ENCODE data around the gene GH1. TPM values are rescaled to one million over a fixed set of nuclear protein-coding genes. Genes with fewer than 3 reads are reported as not detected.
"Not testable (repeated sequence)": the region's sequence is repeated elsewhere in the genome, so short reads cannot be mapped to it uniquely, and the experiment has no call there.

GH1 gene
- total and polyA plus RNA-seq, 3 experiments from 2014 or later: not detected

DNA sequence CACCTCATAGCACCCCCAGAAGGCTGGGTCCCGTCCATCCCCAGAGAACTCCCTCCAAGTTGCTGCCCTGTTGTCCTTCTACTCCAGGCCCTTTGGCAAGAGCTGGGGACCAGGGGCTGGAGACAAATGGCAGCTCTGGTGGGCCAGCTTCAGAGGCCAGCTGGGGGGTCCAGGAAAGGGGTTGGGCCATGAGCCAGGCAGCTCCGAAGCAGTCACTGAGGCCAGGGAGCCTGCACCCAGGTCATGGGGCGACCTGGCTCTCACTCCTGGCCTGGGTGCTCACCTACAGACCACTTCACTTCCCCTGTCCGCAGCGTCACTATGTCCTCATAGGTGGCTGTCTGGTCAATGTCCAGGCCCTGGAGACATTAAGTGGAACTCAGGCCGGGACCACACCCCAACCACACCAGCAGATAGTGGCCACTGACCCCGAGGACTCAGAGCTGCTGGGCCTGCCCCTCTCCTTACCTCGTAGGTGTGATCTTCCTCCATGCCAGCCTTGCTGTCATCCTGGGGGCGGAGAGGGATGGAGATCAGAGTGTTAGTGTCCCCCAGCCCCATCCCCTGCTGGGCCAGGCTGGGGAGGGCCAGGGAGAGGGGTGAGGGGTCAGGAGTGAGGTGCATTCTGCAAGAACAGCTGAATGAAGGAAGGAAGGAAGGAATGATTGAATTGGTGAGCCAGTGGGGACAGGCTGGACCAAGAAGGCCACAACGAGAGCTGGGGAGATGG lies 10.5 kb upstream of the GH1 start:
- Histone ChIP-seq H3K36me3 (ENCODE audit: insufficient read depth, low read length) (no peaks in the 10 kb centered on the region), H3K4me3 (ENCODE audit: low read length) (no peak overlapping the region), H3K27ac (ENCODE audit: low read depth, low read length) (no peak overlapping the region), H3K27me3 (ENCODE audit: insufficient read depth, low read length, poor library complexity, severe bottlenecking) (no peaks in the 10 kb centered on the region), H3K4me1 (ENCODE audit: insufficient read depth, low read length) (peaks cover 24% of the 10 kb centered on the region), H3K9me3 (ENCODE audit: low read length) (no peaks in the 10 kb centered on the region)
- peaks cover 0 to 10% (median 0%) of the 10 kb centered on the region in 3 donors for H3K36me3 Mint-ChIP-seq
- H3K27me3 Mint-ChIP-seq: no peaks in the 10 kb centered on the region
- peak overlapping the region in 3 of 7 donors; percentile 1 to 57 (median 18) for H3K4me3 Mint-ChIP-seq
- POLR2A ChIA-PET: no interaction called here
- CTCF ChIA-PET: interaction anchor here (0.9 to 5.2 kb wide), 7 partner anchors 8 to 100 kb away, joined by 3 to 27 read pairs (median 4); partner anchors contain the start of gene GH1
- no peaks in the 10 kb centered on the region for H3K9me3 Mint-ChIP-seq
- peak in 1 of 5 donors; percentile 19 for DNase-seq
- peak overlapping the region in 1 of 8 donors; percentile 63 for H3K27ac Mint-ChIP-seq
- peaks cover 20 to 30% (median 23%) of the 10 kb centered on the region in 3 donors for H3K4me1 Mint-ChIP-seq

DNA sequence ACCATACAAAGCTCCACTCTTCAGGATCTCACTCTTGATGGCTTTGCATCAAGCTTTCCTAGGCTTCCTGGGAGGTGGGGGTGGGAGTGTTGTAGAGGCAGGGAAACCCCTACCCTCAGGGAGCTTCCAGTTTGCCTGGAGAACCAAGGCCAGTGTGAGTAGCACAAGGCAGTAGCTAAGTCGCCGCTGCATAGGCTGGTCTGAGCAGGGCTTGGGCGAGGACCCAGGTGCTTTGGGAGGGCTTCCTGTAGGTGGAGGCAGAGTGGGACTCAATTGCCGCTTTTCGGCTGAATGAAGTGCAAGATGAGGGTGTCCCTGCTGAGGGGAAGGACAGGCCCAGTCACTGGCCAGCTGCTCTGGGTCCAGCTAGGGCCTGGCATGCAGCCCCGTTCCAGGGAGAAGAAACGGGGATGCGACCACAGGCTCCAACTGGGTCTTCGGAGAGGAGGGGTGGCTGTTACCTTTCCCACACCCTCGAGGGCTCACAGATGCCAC lies 9.6 kb upstream of the GH1 start:
- H3K4me1 Mint-ChIP-seq: peaks cover 19 to 28% (median 23%) of the 10 kb centered on the region in 3 donors
- no peaks in the 10 kb centered on the region for H3K9me3 ChIP-seq (ENCODE audit: low read length)
- H3K27ac ChIP-seq (ENCODE audit: low read depth, low read length): no peak overlapping the region
- ChIA-PET POLR2A (no interaction called here), CTCF (interaction anchor here (1.4 to 5.2 kb wide), 5 partner anchors 9 to 97 kb away, joined by 3 to 27 read pairs (median 12); partner anchors contain the start of gene GH1)
- peaks cover 24% of the 10 kb centered on the region for H3K4me1 ChIP-seq (ENCODE audit: insufficient read depth, low read length)
- no peak overlapping the region for H3K27ac Mint-ChIP-seq
- H3K4me3 ChIP-seq (ENCODE audit: low read length): no peak overlapping the region
- peak in 1 of 5 donors; percentile 38 for DNase-seq
- H3K27me3 ChIP-seq (ENCODE audit: insufficient read depth, low read length, poor library complexity, severe bottlenecking): no peaks in the 10 kb centered on the region
- H3K4me3 Mint-ChIP-seq: peak overlapping the region in 1 of 7 donors; percentile 40
- no peaks in the 10 kb centered on the region for H3K36me3 ChIP-seq (ENCODE audit: insufficient read depth, low read length)
- H3K27me3 Mint-ChIP-seq: no peaks in the 10 kb centered on the region
- no peaks in the 10 kb centered on the region for H3K9me3 Mint-ChIP-seq
- peaks cover 0 to 10% (median 0%) of the 10 kb centered on the region in 3 donors for H3K36me3 Mint-ChIP-seq

DNA sequence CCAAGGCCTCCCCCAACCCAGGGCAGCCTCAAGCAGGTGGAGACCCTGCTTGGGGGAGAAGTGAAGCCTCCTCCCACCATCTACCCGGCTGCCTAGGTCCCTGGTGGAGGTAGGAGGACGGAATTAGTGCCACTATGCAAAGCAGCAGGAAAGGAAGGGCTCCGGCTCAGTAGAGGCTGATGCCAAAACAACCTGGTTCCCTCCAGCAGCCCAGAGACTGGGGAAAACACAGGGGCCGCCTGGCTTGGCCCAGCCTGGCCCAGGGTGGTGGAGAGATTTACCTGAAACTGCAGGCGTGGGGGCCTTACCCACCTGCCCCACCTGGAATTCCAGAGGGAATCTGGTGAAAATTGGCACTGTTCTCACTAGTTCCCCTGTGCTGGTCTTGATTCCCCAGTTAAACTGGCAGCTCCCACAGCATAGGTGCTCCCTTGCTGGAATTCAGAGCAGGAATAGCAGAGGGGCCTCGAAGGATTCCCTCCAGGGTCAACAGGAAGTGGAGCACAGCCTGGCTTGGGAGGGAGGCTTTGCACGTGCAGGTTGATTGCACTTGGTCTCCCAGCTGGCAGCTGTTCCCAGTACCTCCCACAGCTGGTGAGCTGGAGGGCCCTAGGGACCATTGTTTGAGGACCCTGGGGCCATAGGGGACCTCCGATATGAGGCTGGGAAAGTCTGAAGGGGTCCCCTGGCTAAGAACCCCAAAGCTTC lies 9.0 kb upstream of the GH1 start:
- H3K4me1 Mint-ChIP-seq: peaks cover 15 to 22% (median 19%) of the 10 kb centered on the region in 3 donors
- Histone ChIP-seq H3K36me3 (ENCODE audit: insufficient read depth, low read length) (no peaks in the 10 kb centered on the region), H3K27me3 (ENCODE audit: insufficient read depth, low read length, poor library complexity, severe bottlenecking) (no peaks in the 10 kb centered on the region), H3K9me3 (ENCODE audit: low read length) (no peaks in the 10 kb centered on the region), H3K27ac (ENCODE audit: low read depth, low read length) (no peak overlapping the region), H3K4me3 (ENCODE audit: low read length) (no peak overlapping the region), H3K4me1 (ENCODE audit: insufficient read depth, low read length) (peaks cover 20% of the 10 kb centered on the region)
- peaks cover 0 to 10% (median 0%) of the 10 kb centered on the region in 3 donors for H3K36me3 Mint-ChIP-seq
- H3K27ac Mint-ChIP-seq: peak overlapping the region in 1 of 8 donors; percentile 58
- ChIA-PET POLR2A (no interaction called here), CTCF (interaction anchor here (0.7 to 2.8 kb wide), 5 partner anchors 8 to 63 kb away, joined by 3 to 18 read pairs (median 4); partner anchors contain the start of gene GH1)
- no peaks in the 10 kb centered on the region for H3K9me3 Mint-ChIP-seq
- DNase-seq: peak in 1 of 5 donors; percentile 22
- H3K27me3 Mint-ChIP-seq: no peaks in the 10 kb centered on the region
- H3K4me3 Mint-ChIP-seq: no peak overlapping the region

- Histone ChIP-seq H3K27ac (ENCODE audit: low read depth, low read length) (no peak overlapping the region), H3K27me3 (ENCODE audit: insufficient read depth, low read length, poor library complexity, severe bottlenecking) (no peaks in the 10 kb centered on the region), H3K4me1 (ENCODE audit: insufficient read depth, low read length) (peaks cover 8% of the 10 kb centered on the region), H3K36me3 (ENCODE audit: insufficient read depth, low read length) (no peaks in the 10 kb centered on the region), H3K4me3 (ENCODE audit: low read length) (no peak overlapping the region), H3K9me3 (ENCODE audit: low read length) (no peaks in the 10 kb centered on the region)
- peaks cover 0 to 10% (median 0%) of the 10 kb centered on the region in 3 donors for H3K36me3 Mint-ChIP-seq
- H3K4me3 Mint-ChIP-seq: no peak overlapping the region
- peak overlapping the region in 1 of 8 donors; percentile 64 for H3K27ac Mint-ChIP-seq
- peaks cover 5 to 8% (median 7%) of the 10 kb centered on the region in 3 donors for H3K4me1 Mint-ChIP-seq
- ChIA-PET CTCF (interaction anchor here (0.8 to 1.0 kb wide), 3 partner anchors 20 to 208 kb away, joined by 3 to 4 read pairs (median 3); no protein-coding TSS in a partner anchor), POLR2A (no interaction called here)
- no peaks in the 10 kb centered on the region for H3K27me3 Mint-ChIP-seq
- no peaks in the 10 kb centered on the region for H3K9me3 Mint-ChIP-seq
- no peak for DNase-seq
Measured at GRCh38 chr17:63926164-63926563, 7.5 kb upstream of the GH1 start.

- Mint-ChIP-seq H3K9me3 (no peaks in the 10 kb centered on the region), H3K36me3 (peaks cover 0 to 9% (median 0%) of the 10 kb centered on the region in 3 donors), H3K4me3 (no peak overlapping the region), H3K27ac (peak overlapping the region in 1 of 8 donors; percentile 12), H3K27me3 (no peaks in the 10 kb centered on the region), H3K4me1 (peaks cover under 1 to 2% (median 2%) of the 10 kb centered on the region in 3 donors)
- peak in 1 of 5 donors; percentile 38 for DNase-seq
- ChIA-PET POLR2A (no interaction called here), CTCF (no interaction called here)
- Histone ChIP-seq H3K27ac (ENCODE audit: low read depth, low read length) (no peak overlapping the region), H3K36me3 (ENCODE audit: insufficient read depth, low read length) (no peaks in the 10 kb centered on the region), H3K4me3 (ENCODE audit: low read length) (no peak overlapping the region), H3K9me3 (ENCODE audit: low read length) (no peaks in the 10 kb centered on the region), H3K4me1 (ENCODE audit: insufficient read depth, low read length) (peaks cover 2% of the 10 kb centered on the region), H3K27me3 (ENCODE audit: insufficient read depth, low read length, poor library complexity, severe bottlenecking) (no peaks in the 10 kb centered on the region)
Measured at GRCh38 chr17:63925615-63926014, 7.0 kb upstream of the GH1 start.

DNA sequence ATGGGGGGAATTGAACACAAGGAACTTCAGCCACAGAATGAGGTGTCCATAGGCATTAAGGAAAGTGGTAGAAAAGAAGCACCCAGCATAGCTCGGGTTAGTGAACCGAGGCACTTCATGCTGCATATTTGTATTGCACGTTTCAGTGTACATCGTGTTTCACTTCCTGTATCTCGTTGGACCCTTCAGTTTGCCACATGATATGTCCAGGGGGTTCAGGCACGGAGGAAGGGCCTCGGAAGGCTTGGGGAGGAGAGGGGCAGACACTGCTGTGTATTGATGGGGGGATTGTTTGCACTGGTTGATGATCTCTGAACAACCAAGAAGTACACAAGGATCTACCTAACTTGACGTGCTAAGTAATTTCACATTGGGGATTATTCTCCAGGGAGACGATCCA lies 3.8 kb upstream of the GH1 start:
- CTCF ChIA-PET: interaction anchor here (0.7 to 15.5 kb wide), 4 partner anchors 24 to 426 kb away, joined by 3 to 212 read pairs (median 10); no protein-coding TSS in a partner anchor
- H3K4me3 ChIP-seq (ENCODE audit: low read length); H3K27me3 Mint-ChIP-seq; H3K36me3 ChIP-seq (ENCODE audit: insufficient read depth, low read length); H3K9me3 Mint-ChIP-seq; POLR2A ChIA-PET; H3K27ac Mint-ChIP-seq; H3K27ac ChIP-seq (ENCODE audit: low read depth, low read length); H3K4me1 ChIP-seq (ENCODE audit: insufficient read depth, low read length); DNase-seq; H3K4me3 Mint-ChIP-seq; H3K36me3 Mint-ChIP-seq; H3K9me3 ChIP-seq (ENCODE audit: low read length); H3K27me3 ChIP-seq (ENCODE audit: insufficient read depth, low read length, poor library complexity, severe bottlenecking): not testable (repeated sequence)
- H3K4me1 Mint-ChIP-seq: peaks cover 6 to 10% (median 10%) of the 10 kb centered on the region in 3 donors

- H3K27me3 Mint-ChIP-seq; H3K27ac ChIP-seq (ENCODE audit: low read depth, low read length); H3K27me3 ChIP-seq (ENCODE audit: insufficient read depth, low read length, poor library complexity, severe bottlenecking); H3K4me3 ChIP-seq (ENCODE audit: low read length); H3K4me1 ChIP-seq (ENCODE audit: insufficient read depth, low read length); H3K36me3 Mint-ChIP-seq; H3K4me3 Mint-ChIP-seq; H3K9me3 Mint-ChIP-seq; DNase-seq; H3K36me3 ChIP-seq (ENCODE audit: insufficient read depth, low read length); H3K9me3 ChIP-seq (ENCODE audit: low read length); POLR2A ChIA-PET: not testable (repeated sequence)
- H3K4me1 Mint-ChIP-seq: peaks cover 6 to 10% (median 10%) of the 10 kb centered on the region in 3 donors
- CTCF ChIA-PET: interaction anchor here (0.9 to 15.5 kb wide), 12 partner anchors 10 to 211 kb away, joined by 3 to 212 read pairs (median 14); partner anchors contain the start of genes CD79B, CSHL1, ERN1 and ICAM2
- peak overlapping the region in 1 of 8 donors; percentile 42 for H3K27ac Mint-ChIP-seq
Measured at GRCh38 chr17:63920779-63921178, 2.1 kb upstream of the GH1 start.

Data from CD8-positive, alpha-beta memory T cell (primary cell).